K562 (cell line): Measurements from ENCODE around the gene MMRN1. TPM values are rescaled to one million over a fixed set of nuclear protein-coding genes. Genes with fewer than 3 reads are reported as not detected.

Experiments used
- ATAC-seq: fragments of 200-7000 bp; cut with Tn5 transposase; 3 replicates; pipeline ENCODE4 v1.9.1; 2020; ENCODE audit warnings: moderate library complexity
- BruUV-seq: library from RNA; stranded (reverse); fragments of 400-500 nt; replicated peaks from 2 replicates; lab custom pipeline; 2021; lab: Mats Ljungman, UMichigan
- CTCF ChIA-PET: fragments of 300-600 bp; formaldehyde crosslinking; extraction: SDS; loops from one replicate; lab custom pipeline; 2021; ENCODE audit warnings: low intra/inter-chr PET ratio; lab: Yijun Ruan, JAX
- POLR2A ChIA-PET: fragments of 300-600, 350-650 bp; sonication (Branson Sonifier 250); formaldehyde crosslinking; extraction: SDS; loops from one replicate; lab custom pipeline; 2021; ENCODE audit warnings: antibody characterized with exemption, inconsistent platforms; lab: Yijun Ruan, JAX
- DNase-seq, 4 experiments: peaks; one replicate each; pipeline versions ENCODE4 v3.0.0 to v3.0.0-alpha.2; 2011 to 2018; ENCODE audit warnings: low spot score in 3 of 4, mixed read lengths in 3 of 4; ENCODE audit errors: extremely low read depth in 1 of 4
- FAIRE-seq: peaks from 2 replicates; lab custom pipeline; 2011; peaks lifted over from hg19 to GRCh38; lab: Jason Lieb, UNC
- H2AFZ ChIP-seq: 2 replicates; pipeline ENCODE4 v1.6.0; 2011; ENCODE audit warnings: low read depth, low read length, control low read depth, inconsistent platforms
- H3K27ac ChIP-seq: fragments of 200-600 bp; 3 replicates; pipeline ENCODE4 v1.8.0; 2011; ENCODE audit warnings: low read depth, mild to moderate bottlenecking, control low read depth, inconsistent platforms, low read length, moderate library complexity, mixed read lengths; ENCODE audit errors: extremely low read depth
- H3K27me3 ChIP-seq, 2 experiments: fragments of 300-600 bp in 1 of 2; 2 replicates in 1 of 2; 3 replicates in 1 of 2; pipeline versions ENCODE4 v1.6.0 to v1.8.0; 2011; ENCODE audit warnings: inconsistent platforms in 2 of 2, low read length in 2 of 2, mild to moderate bottlenecking in 1 of 2, mixed read lengths in 1 of 2, moderate library complexity in 1 of 2; ENCODE audit not compliant: control insufficient read depth in 2 of 2, insufficient read depth in 2 of 2
- H3K36me3 ChIP-seq: fragments of 300-600 bp; 3 replicates; pipeline ENCODE4 v1.8.0; 2011; ENCODE audit warnings: mild to moderate bottlenecking, low read length, inconsistent platforms; ENCODE audit not compliant: control insufficient read depth, insufficient read depth
- H3K4me1 ChIP-seq, 2 experiments: fragments of 200-600 bp in 1 of 2; replicated peaks in 1 of 2; 2 replicates in 1 of 2; 3 replicates in 1 of 2; pipeline versions ENCODE4 v1.5.1 to v1.8.0; 2011; ENCODE audit warnings: inconsistent platforms in 2 of 2, low read length in 2 of 2, mild to moderate bottlenecking in 1 of 2, mixed read lengths in 1 of 2, moderate library complexity in 1 of 2; ENCODE audit not compliant: control insufficient read depth in 2 of 2, insufficient read depth in 2 of 2
- H3K4me2 ChIP-seq: 2 replicates; pipeline ENCODE4 v1.6.1; 2011; ENCODE audit warnings: low read length, control low read depth, inconsistent platforms, mixed read lengths; ENCODE audit not compliant: insufficient read depth
- H3K4me3 ChIP-seq: fragments of 200-600 bp; sonication (generic), shearing (Covaris generic); 2 replicates; pipeline ENCODE4 v1.5.1; 2016; ENCODE audit warnings: control low read depth, inconsistent platforms
- H3K79me2 ChIP-seq: fragments of 200-600 bp; 3 replicates; pipeline ENCODE4 v1.8.0; 2011; ENCODE audit warnings: low read length, inconsistent platforms; ENCODE audit not compliant: control insufficient read depth, insufficient read depth
- H3K9ac ChIP-seq, 2 experiments: 2 replicates each; pipeline versions ENCODE4 v1.6.0 to v1.6.1; 2011; ENCODE audit warnings: low read depth in 2 of 2, low read length in 2 of 2, control low read depth in 1 of 2, inconsistent platforms in 1 of 2, mild to moderate bottlenecking in 1 of 2, mixed read lengths in 1 of 2; ENCODE audit not compliant: insufficient read depth in 1 of 2
- H3K9me1 ChIP-seq: one replicate; pipeline ENCODE4 v1.6.0; 2011; ENCODE audit warnings: inconsistent platforms, mild to moderate bottlenecking, low read length, moderate library complexity; ENCODE audit not compliant: control insufficient read depth, insufficient read depth
- H3K9me3 ChIP-seq: replicated peaks from 2 replicates; pipeline ENCODE4 v1.5.1; 2011; ENCODE audit warnings: low read depth, low read length, inconsistent platforms; ENCODE audit not compliant: control insufficient read depth, insufficient read depth
- H4K20me1 ChIP-seq: replicated peaks from 2 replicates; pipeline ENCODE4 v1.6.1; 2011; ENCODE audit warnings: low read length, inconsistent platforms, mixed read lengths; ENCODE audit not compliant: control insufficient read depth, insufficient read depth
- E4F1 ChIP-seq: fragments of 250-450 bp; sonication (Bioruptor Pico); IDR thresholded peaks from 2 replicates; pipeline ENCODE4 v1.5.0; 2021; ENCODE audit warnings: mild to moderate bottlenecking, borderline replicate concordance
- PHF21A ChIP-seq: fragments of 450-650 bp; IDR thresholded peaks from 2 replicates; pipeline ENCODE4 v1.6.1; 2017; ENCODE audit warnings: low read depth, borderline replicate concordance
- RBFOX2 ChIP-seq: fragments of 200-400 bp; formaldehyde crosslinking; IDR thresholded peaks from 2 replicates; pipeline ENCODE4 v1.6.1; 2017; ENCODE audit warnings: low read depth, mild to moderate bottlenecking, low read length, moderate library complexity
- RNF2 ChIP-seq: sonication (generic); IDR thresholded peaks from 2 replicates; pipeline ENCODE4 v1.6.1; 2016
- TFAM ChIP-seq: fragments of 250-450 bp; sonication (Bioruptor Pico); conservative IDR thresholded peaks from 2 replicates; pipeline ENCODE4 v1.5.0; 2021; ENCODE audit warnings: mild to moderate bottlenecking, moderate library complexity
- ZNF121 ChIP-seq: sonication (generic); formaldehyde crosslinking; conservative IDR thresholded peaks from 2 replicates; pipeline ENCODE4 v1.8.0; 2022; ENCODE audit warnings: missing genetic modification reagents
- ZNF124 ChIP-seq: sonication (generic); formaldehyde crosslinking; IDR thresholded peaks from 2 replicates; pipeline ENCODE4 v1.8.1; 2022; ENCODE audit warnings: missing genetic modification reagents
- ZNF695 ChIP-seq: fragments of 450-650 bp; formaldehyde crosslinking; IDR thresholded peaks from 2 replicates; pipeline ENCODE4 v1.4.0; 2020; ENCODE audit warnings: mild to moderate bottlenecking, moderate library complexity
- WGBS: fragments of 100-300 bp; shearing (Covaris generic); methylation state at CpG from one replicate; pipeline ENCODE4 v1.1.6; 2016; ENCODE audit warnings: low coverage, mixed read lengths; ENCODE audit not compliant: insufficient coverage; ENCODE audit errors: missing lambda C conversion rate; 5-methylcytosine and 5-hydroxymethylcytosine counted together
- in situ Hi-C: fragments of 300-500 bp; cut with MboI; formaldehyde crosslinking; loops from 4 replicates; pipeline ENCODE4 v1.15.0; 2018; ENCODE audit warnings: inconsistent platforms, mixed read lengths
- intact Hi-C: fragments of 100-400 bp; cut with micrococcal nuclease; formaldehyde crosslinking; loops from 2 replicates; pipeline ENCODE4 v1.14.2; 2022
- polyA plus RNA-seq, 8 experiments: library from polyadenylated mRNA; depleted of rRNA in 4 of 8; stranded (reverse) in 5 of 8; unstranded in 3 of 8; fragments of >200 nt; fragmentation: Nextera tagmentation in 2 of 8; fragmentation: Illumina TruSeq in 1 of 8; extraction: Ambion mirVana in 2 of 8; extraction: Trizol in 1 of 8; gene quantifications; 2 replicates each; pipeline versions ENCODE4 v1.2.1 to v1.2.3, GENCODE V29; 2011 to 2014; ENCODE audit warnings: inconsistent platforms in 1 of 8, missing spikeins in 1 of 8
- total RNA-seq, 7 experiments: library from RNA; depleted of rRNA in 6 of 7; stranded (reverse); fragments of >200 nt in 6 of 7; fragmentation: Illumina TruSeq in 2 of 7; extraction: Trizol in 2 of 7; gene quantifications; 2 replicates each; pipeline versions ENCODE4 v1.2.1 to v1.2.3, GENCODE V29; 2011 to 2021; ENCODE audit warnings: low replicate concordance in 1 of 7

MMRN1 gene
- total and polyA plus RNA-seq, 9 of the 15 experiments (the other 6 are each of a cell fraction or from before 2014, with no cell fraction given): 0.01 to 0.06 (median 0.02) TPM; not detected in 6

DNA sequence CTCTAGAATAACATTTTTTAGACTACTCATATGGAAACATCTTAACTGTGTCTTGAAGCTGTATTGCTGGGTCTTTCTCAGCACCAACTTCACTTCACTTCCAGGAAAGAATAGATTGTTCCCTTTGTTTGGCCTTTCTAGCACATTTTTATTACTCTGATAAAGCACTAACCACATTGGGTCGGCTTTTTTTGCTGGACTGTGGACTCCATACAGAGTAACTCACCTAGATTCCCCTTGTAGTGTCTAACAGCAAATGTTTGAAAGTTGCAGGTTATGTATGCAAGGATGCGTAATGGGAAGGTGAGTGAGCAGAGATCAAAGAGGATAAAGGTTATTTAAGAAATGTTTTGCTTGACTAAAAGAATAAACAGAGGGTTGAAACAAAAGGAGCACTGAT is 101.2 kb downstream of the MMRN1 start:
- Histone ChIP-seq H3K27ac (no peak overlapping the region), H3K79me2 (no peaks in the 10 kb centered on the region), H3K4me3 (no peak overlapping the region), H2AFZ (no peak overlapping the region), H3K9ac (no peak overlapping the region), H3K36me3 (no peaks in the 10 kb centered on the region), H3K9me1 (no peaks in the 10 kb centered on the region), H4K20me1 (no peaks in the 10 kb centered on the region), H3K4me2 (no peak overlapping the region), H3K9me3 (no peaks in the 10 kb centered on the region), H3K4me1 (no peaks in the 10 kb centered on the region), H3K27me3 (no peaks in the 10 kb centered on the region)
- DNase-seq (no peak), ATAC-seq (no peak), FAIRE-seq (no peak)
- BruUV-seq: no TSS peak
- in situ Hi-C loops (no loop called here), intact Hi-C loops (no loop called here)
- ChIA-PET POLR2A (no interaction called here), CTCF (no interaction called here)
- no peak for TF ChIP-seq ZNF121 (CRISPR knock-in tag)
- TF ChIP-seq ZNF695 (CRISPR knock-in tag): no peak
- no peak for TF ChIP-seq RNF2
- no peak for TF ChIP-seq E4F1
- TF ChIP-seq TFAM (CRISPR knock-in tag): no peak
- no peak for TF ChIP-seq PHF21A
- TF ChIP-seq ZNF124 (CRISPR knock-in tag): no peak
- no peak for TF ChIP-seq RBFOX2
- WGBS: 5% methylated on average over 2 of the region's 2 CpGs
